Measurements from ENCODE around the gene WDR41.
"Not testable (repeated sequence)": the region's sequence is repeated elsewhere in the genome, so short reads cannot be mapped to it uniquely, and the experiment has no call there.

The WDR41 gene

DNA sequence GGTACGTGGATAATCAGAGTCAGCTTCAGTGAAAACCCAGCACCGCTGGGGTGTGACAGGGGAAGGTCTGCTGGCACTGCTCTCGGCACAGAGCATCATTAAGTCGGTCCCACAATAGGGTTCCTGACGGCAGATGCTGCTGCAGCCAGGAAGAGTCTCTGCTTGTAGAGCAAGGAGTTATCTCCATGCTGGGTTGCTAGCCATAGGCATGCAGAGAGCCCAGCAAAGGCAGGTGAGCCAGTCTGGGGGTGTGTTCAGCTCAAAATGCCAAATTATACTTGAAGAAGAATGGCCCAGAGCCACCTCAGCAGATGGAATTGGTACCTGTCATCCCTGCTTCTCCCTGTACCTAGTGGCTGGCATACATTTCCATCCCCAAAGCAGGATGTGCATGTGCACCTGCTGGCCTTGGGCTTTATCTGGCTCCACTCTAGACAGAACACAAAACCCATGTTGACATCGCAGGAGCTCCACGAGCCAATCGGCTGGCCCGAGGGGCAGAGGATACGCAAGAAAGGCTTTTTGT lies 100.8 kb downstream of the WDR41 start:
- Histone ChIP-seq H3K9ac (ENCODE audit: low read length) (no peak overlapping the region), H3K4me2 (ENCODE audit: low read length) (no peak overlapping the region), H3K4ac (ENCODE audit: low read depth, low read length) (no peak overlapping the region), H4K8ac (ENCODE audit: low read depth, low read length) (no peak overlapping the region), H3K79me2 (ENCODE audit: control insufficient read depth, insufficient read depth, low read length) (no peaks in the 10 kb centered on the region), H3K23ac (ENCODE audit: low read length) (no peak overlapping the region), H3K18ac (ENCODE audit: low read length) (no peak overlapping the region), H2BK5ac (ENCODE audit: low read length) (no peak overlapping the region), H3K4me1 (ENCODE audit: control insufficient read depth, low read depth, low read length) (no peaks in the 10 kb centered on the region), H3K56ac (ENCODE audit: low read length) (no peak overlapping the region), H3K4me3 (ENCODE audit: low read length) (no peak overlapping the region), H2BK120ac (ENCODE audit: low read depth, low read length) (no peak overlapping the region), H3K79me1 (ENCODE audit: low read length) (no peaks in the 10 kb centered on the region), H2BK15ac (replicated peaks; ENCODE audit: low read depth) (no peak overlapping the region), H3K27me3 (ENCODE audit: insufficient read depth, low read length, poor library complexity) (no peaks in the 10 kb centered on the region), H2AK5ac (ENCODE audit: low read length) (no peak overlapping the region), H3K36me3 (ENCODE audit: control insufficient read depth, insufficient read depth, low read length) (no peaks in the 10 kb centered on the region), H3K27ac (ENCODE audit: low read depth, low read length) (no peak overlapping the region), H4K5ac (ENCODE audit: low read length) (no peak overlapping the region)
- WGBS (ENCODE audit: extremely low coverage, insufficient coverage, low lambda C conversion rate), result no CpG with 5 or more reads among the region's 10 CpGs
- DNase-seq, result no peak

DNA sequence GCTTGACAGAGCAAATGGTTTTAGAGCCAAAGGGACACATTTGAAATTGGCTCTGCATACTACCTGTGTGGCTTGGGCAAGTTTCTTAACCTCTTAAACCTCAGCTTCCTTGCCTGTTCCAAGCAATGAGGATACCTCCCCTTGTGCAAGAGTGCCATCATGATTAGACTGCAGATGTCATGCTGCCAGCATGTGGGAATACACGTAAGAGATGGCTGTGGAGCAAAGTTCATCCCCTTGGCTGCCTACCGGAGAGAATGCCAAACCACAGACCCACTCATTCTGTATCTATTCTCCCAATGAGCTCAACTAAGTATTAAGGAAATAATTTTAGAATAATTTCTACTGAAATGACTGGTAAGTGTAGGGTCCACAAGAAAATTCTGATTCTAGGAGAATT lies 101.3 kb downstream of the WDR41 start:
- no peak overlapping the region for H3K4ac ChIP-seq (ENCODE audit: low read depth, low read length)
- no peaks in the 10 kb centered on the region for H3K79me1 ChIP-seq (ENCODE audit: low read length)
- H2AK5ac ChIP-seq (ENCODE audit: low read length), result no peak overlapping the region
- H2BK120ac ChIP-seq (ENCODE audit: low read depth, low read length), result no peak overlapping the region
- no peak overlapping the region for H4K8ac ChIP-seq (ENCODE audit: low read depth, low read length)
- no peaks in the 10 kb centered on the region for H3K4me1 ChIP-seq (ENCODE audit: control insufficient read depth, low read depth, low read length)
- no peaks in the 10 kb centered on the region for H3K79me2 ChIP-seq (ENCODE audit: control insufficient read depth, insufficient read depth, low read length)
- no peak overlapping the region for H3K4me2 ChIP-seq (ENCODE audit: low read length)
- H3K56ac ChIP-seq (ENCODE audit: low read length), result no peak overlapping the region
- H3K27me3 ChIP-seq (ENCODE audit: insufficient read depth, low read length, poor library complexity), result no peaks in the 10 kb centered on the region
- no peak overlapping the region for H3K23ac ChIP-seq (ENCODE audit: low read length)
- H3K18ac ChIP-seq (ENCODE audit: low read length), result no peak overlapping the region
- H2BK15ac ChIP-seq (replicated peaks; ENCODE audit: low read depth), result no peak overlapping the region
- H3K36me3 ChIP-seq (ENCODE audit: control insufficient read depth, insufficient read depth, low read length), result no peaks in the 10 kb centered on the region
- no peak overlapping the region for H2BK5ac ChIP-seq (ENCODE audit: low read length)
- no peak overlapping the region for H3K27ac ChIP-seq (ENCODE audit: low read depth, low read length)
- no peak overlapping the region for H3K9ac ChIP-seq (ENCODE audit: low read length)
- H3K4me3 ChIP-seq (ENCODE audit: low read length), result no peak overlapping the region
- no peak for DNase-seq
- H4K5ac ChIP-seq (ENCODE audit: low read length), result no peak overlapping the region
- WGBS (ENCODE audit: extremely low coverage, insufficient coverage, low lambda C conversion rate), result no CpG with 5 or more reads among the region's 2 CpGs

DNA sequence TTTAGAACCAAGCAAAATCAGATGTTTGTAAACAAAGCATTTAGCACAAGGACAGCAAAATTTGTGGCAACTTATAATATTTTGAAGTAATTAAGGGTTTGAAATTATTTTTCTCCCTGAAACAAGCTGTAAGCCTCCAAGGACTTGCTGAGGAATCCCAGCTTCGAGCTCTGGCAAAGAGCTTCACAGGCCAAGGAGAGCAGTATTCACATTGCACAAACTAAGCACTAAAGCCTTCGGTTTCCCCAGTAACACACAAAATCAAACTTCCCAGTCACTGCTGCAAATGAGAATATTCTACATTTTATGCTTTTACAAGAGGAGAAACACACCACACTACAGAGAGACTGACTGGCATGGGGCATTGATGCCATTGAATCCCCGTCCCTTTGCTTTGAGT lies 101.9 kb downstream of the WDR41 start:
- Histone ChIP-seq H3K18ac (ENCODE audit: low read length) (no peak overlapping the region), H3K36me3 (ENCODE audit: control insufficient read depth, insufficient read depth, low read length) (no peaks in the 10 kb centered on the region), H3K4ac (ENCODE audit: low read depth, low read length) (no peak overlapping the region), H2BK15ac (replicated peaks; ENCODE audit: low read depth) (no peak overlapping the region), H3K79me1 (ENCODE audit: low read length) (no peaks in the 10 kb centered on the region), H4K5ac (ENCODE audit: low read length) (no peak overlapping the region), H3K56ac (ENCODE audit: low read length) (no peak overlapping the region), H3K4me3 (ENCODE audit: low read length) (no peak overlapping the region), H3K27me3 (ENCODE audit: insufficient read depth, low read length, poor library complexity) (no peaks in the 10 kb centered on the region), H3K4me1 (ENCODE audit: control insufficient read depth, low read depth, low read length) (no peaks in the 10 kb centered on the region), H3K79me2 (ENCODE audit: control insufficient read depth, insufficient read depth, low read length) (no peaks in the 10 kb centered on the region), H3K23ac (ENCODE audit: low read length) (no peak overlapping the region), H3K27ac (ENCODE audit: low read depth, low read length) (no peak overlapping the region), H2BK120ac (ENCODE audit: low read depth, low read length) (no peak overlapping the region), H3K4me2 (ENCODE audit: low read length) (no peak overlapping the region), H2AK5ac (ENCODE audit: low read length) (no peak overlapping the region), H2BK5ac (ENCODE audit: low read length) (no peak overlapping the region), H3K9ac (ENCODE audit: low read length) (no peak overlapping the region), H4K8ac (ENCODE audit: low read depth, low read length) (no peak overlapping the region)
- no CpG with 5 or more reads among the region's 3 CpGs for WGBS (ENCODE audit: extremely low coverage, insufficient coverage, low lambda C conversion rate)
- DNase-seq, result no peak

DNA sequence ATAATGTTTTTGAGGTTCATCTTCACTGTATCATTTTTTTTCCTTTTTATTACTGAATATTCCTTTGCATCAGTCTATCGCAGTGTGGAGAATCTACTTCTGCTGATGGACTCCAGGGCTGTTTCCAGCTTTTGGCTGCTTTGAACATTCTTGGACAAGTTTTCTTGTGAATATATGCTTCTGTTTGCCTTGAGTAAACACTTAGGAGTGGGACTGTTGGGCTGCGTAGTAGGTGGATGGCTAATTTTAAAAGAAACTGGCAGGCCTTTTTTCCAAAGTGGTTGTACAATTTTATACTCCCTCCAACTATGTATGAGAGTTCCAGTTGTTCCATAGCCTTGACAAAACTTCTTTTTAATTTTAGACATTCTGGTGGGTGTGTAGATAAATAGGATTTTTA lies 102.4 kb downstream of the WDR41 start:
- Histone ChIP-seq H4K5ac (ENCODE audit: low read length) (no peak overlapping the region), H3K4me1 (ENCODE audit: control insufficient read depth, low read depth, low read length) (no peaks in the 10 kb centered on the region), H4K8ac (ENCODE audit: low read depth, low read length) (no peak overlapping the region), H2BK5ac (ENCODE audit: low read length) (no peak overlapping the region), H3K23ac (ENCODE audit: low read length) (no peak overlapping the region), H3K4me3 (ENCODE audit: low read length) (no peak overlapping the region), H3K79me1 (ENCODE audit: low read length) (no peaks in the 10 kb centered on the region), H3K27me3 (ENCODE audit: insufficient read depth, low read length, poor library complexity) (no peaks in the 10 kb centered on the region), H3K79me2 (ENCODE audit: control insufficient read depth, insufficient read depth, low read length) (no peaks in the 10 kb centered on the region), H3K4ac (ENCODE audit: low read depth, low read length) (no peak overlapping the region), H3K27ac (ENCODE audit: low read depth, low read length) (no peak overlapping the region), H3K4me2 (ENCODE audit: low read length) (no peak overlapping the region), H3K56ac (ENCODE audit: low read length) (no peak overlapping the region), H3K9ac (ENCODE audit: low read length) (no peak overlapping the region), H3K18ac (ENCODE audit: low read length) (no peak overlapping the region), H2BK120ac (ENCODE audit: low read depth, low read length) (no peak overlapping the region), H2AK5ac (ENCODE audit: low read length) (no peak overlapping the region), H3K36me3 (ENCODE audit: control insufficient read depth, insufficient read depth, low read length) (no peaks in the 10 kb centered on the region), H2BK15ac (replicated peaks; ENCODE audit: low read depth) (no peak overlapping the region)
- no CpG with 5 or more reads among the region's 2 CpGs for WGBS (ENCODE audit: extremely low coverage, insufficient coverage, low lambda C conversion rate)
- DNase-seq, result no peak

DNA sequence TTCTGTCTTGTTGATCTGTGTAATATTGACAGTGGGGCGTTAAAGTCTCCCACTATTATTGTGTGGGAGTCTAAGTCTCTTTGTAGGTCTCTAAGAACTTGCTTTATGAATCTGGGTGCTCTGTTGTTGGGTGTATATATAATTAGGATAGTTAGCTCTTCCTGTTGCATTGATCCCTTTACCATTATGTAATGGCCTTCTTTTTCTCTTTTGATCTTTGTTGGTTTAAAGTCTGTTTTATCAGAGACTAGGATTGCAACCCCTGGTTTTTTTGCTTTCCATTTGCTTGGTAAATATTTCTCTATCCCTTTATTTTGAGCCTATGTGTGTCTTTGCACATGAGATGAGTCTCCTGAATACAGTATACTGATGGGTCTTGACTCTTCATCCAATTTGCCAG lies 105.8 kb downstream of the WDR41 start:
- H3K4me1 ChIP-seq (ENCODE audit: control insufficient read depth, low read depth, low read length); H3K18ac ChIP-seq (ENCODE audit: low read length); H3K36me3 ChIP-seq (ENCODE audit: control insufficient read depth, insufficient read depth, low read length); H2BK120ac ChIP-seq (ENCODE audit: low read depth, low read length); H4K5ac ChIP-seq (ENCODE audit: low read length); H2BK5ac ChIP-seq (ENCODE audit: low read length); H3K23ac ChIP-seq (ENCODE audit: low read length); H3K9ac ChIP-seq (ENCODE audit: low read length); H2AK5ac ChIP-seq (ENCODE audit: low read length); H3K79me1 ChIP-seq (ENCODE audit: low read length); DNase-seq; H3K79me2 ChIP-seq (ENCODE audit: control insufficient read depth, insufficient read depth, low read length); H3K4me3 ChIP-seq (ENCODE audit: low read length); H3K4me2 ChIP-seq (ENCODE audit: low read length); H3K56ac ChIP-seq (ENCODE audit: low read length); H3K27me3 ChIP-seq (ENCODE audit: insufficient read depth, low read length, poor library complexity); H3K4ac ChIP-seq (ENCODE audit: low read depth, low read length); H2BK15ac ChIP-seq (replicated peaks; ENCODE audit: low read depth); H3K27ac ChIP-seq (ENCODE audit: low read depth, low read length); H4K8ac ChIP-seq (ENCODE audit: low read depth, low read length): not testable (repeated sequence)
- WGBS (ENCODE audit: extremely low coverage, insufficient coverage, low lambda C conversion rate), result no CpG with 5 or more reads among the region's 1 CpG

DNA sequence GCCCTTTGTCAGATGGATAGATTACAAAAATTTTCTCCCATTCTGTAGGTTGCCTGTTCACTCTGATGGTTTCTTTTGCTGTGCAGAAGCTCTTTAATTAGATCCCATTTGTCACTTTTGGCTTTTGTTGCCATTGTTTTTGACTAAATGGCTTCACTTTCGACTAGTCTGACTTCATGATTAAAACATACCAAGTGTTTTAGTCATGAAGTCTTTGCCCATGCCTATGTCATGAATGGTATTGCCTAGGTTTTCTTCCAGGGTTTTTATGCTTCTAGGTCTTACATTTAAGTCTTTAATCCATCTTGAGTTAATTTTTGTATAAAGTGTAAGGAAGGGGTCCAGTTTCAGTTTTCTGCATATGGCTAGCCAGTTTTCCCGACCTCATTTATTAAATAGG lies 108.8 kb downstream of the WDR41 start:
- H2BK5ac ChIP-seq (ENCODE audit: low read length), result not testable (repeated sequence)

More for the DNA sequence above, 108.8 kb downstream of the WDR41 start:
- DNase-seq; H3K27me3 ChIP-seq (ENCODE audit: insufficient read depth, low read length, poor library complexity); H3K79me2 ChIP-seq (ENCODE audit: control insufficient read depth, insufficient read depth, low read length); H2BK15ac ChIP-seq (replicated peaks; ENCODE audit: low read depth); H4K5ac ChIP-seq (ENCODE audit: low read length); H3K18ac ChIP-seq (ENCODE audit: low read length); H3K56ac ChIP-seq (ENCODE audit: low read length); H3K23ac ChIP-seq (ENCODE audit: low read length); H3K4me2 ChIP-seq (ENCODE audit: low read length); H3K79me1 ChIP-seq (ENCODE audit: low read length); H2BK120ac ChIP-seq (ENCODE audit: low read depth, low read length); H3K4me1 ChIP-seq (ENCODE audit: control insufficient read depth, low read depth, low read length); H3K4ac ChIP-seq (ENCODE audit: low read depth, low read length); H4K8ac ChIP-seq (ENCODE audit: low read depth, low read length); H2AK5ac ChIP-seq (ENCODE audit: low read length); H3K4me3 ChIP-seq (ENCODE audit: low read length); H3K36me3 ChIP-seq (ENCODE audit: control insufficient read depth, insufficient read depth, low read length); H3K9ac ChIP-seq (ENCODE audit: low read length); H3K27ac ChIP-seq (ENCODE audit: low read depth, low read length): not testable (repeated sequence)
- WGBS (ENCODE audit: extremely low coverage, insufficient coverage, low lambda C conversion rate), result no CpG with 5 or more reads among the region's 2 CpGs
